Measurements from ENCODE around the gene KIF5B. TPM values are rescaled to one million over a fixed set of nuclear protein-coding genes. Genes with fewer than 3 reads are reported as not detected.

The KIF5B gene
- total and polyA plus RNA-seq, 10 of the 15 experiments (the other 5 are each of a cell fraction or from before 2014, with no cell fraction given) = 14.7 to 47.4 (median 33.1) TPM

GRCh38 chr10:32017044-32017443 is 39.2 kb downstream of the KIF5B start (continued):
- TF ChIP-seq MEF2B (IDR thresholded peaks at IDR 0.05; ENCODE audit: partially characterized antibody, poor library complexity, severe bottlenecking) = no peak
- no peak for TF ChIP-seq RB1 (IDR thresholded peaks at IDR 0.05; ENCODE audit: borderline replicate concordance)
- no peak for TF ChIP-seq FOXK2 (IDR thresholded peaks at IDR 0.05)
- no peak for TF ChIP-seq LARP7 (IDR thresholded peaks at IDR 0.05)
- no peak for TF ChIP-seq REST (IDR thresholded peaks at IDR 0.05; ENCODE audit: low read depth, low read length)
- no peak for TF ChIP-seq MLLT1 (IDR thresholded peaks at IDR 0.05)
- TF ChIP-seq SREBF1 (IDR thresholded peaks at IDR 0.05; ENCODE audit: low read length) = no peak
- no peak for TF ChIP-seq TAF1 (IDR thresholded peaks at IDR 0.05; ENCODE audit: borderline replicate concordance, low read depth, low read length)

GRCh38 chr10:32015386-32015785 is 40.8 kb downstream of the KIF5B start:
- POLR2A ChIA-PET = no interaction called here
- Histone ChIP-seq H3K27ac (ENCODE audit: control insufficient read depth, insufficient read depth) (no peak overlapping the region), H3K4me3 (no peak overlapping the region), H3K9me3 (replicated peaks; ENCODE audit: control insufficient read depth, insufficient read depth, low read length) (no peaks in the 10 kb centered on the region), H3K27me3 (replicated peaks in 1 of 2; ENCODE audit: control insufficient read depth in 2 of 2, insufficient read depth in 2 of 2, low read length in 1 of 2) (no peaks in the 10 kb centered on the region), H3K36me3 (ENCODE audit: control insufficient read depth in 2 of 2, insufficient read depth in 2 of 2, low read length in 1 of 2) (peaks cover 4 to 38% of the 10 kb centered on the region in 2 experiments), H3K4me1 (ENCODE audit: control insufficient read depth, insufficient read depth, low read length) (no peaks in the 10 kb centered on the region), H3K79me2 (ENCODE audit: control insufficient read depth, insufficient read depth, low read length) (no peaks in the 10 kb centered on the region), H3K4me2 (ENCODE audit: control insufficient read depth, insufficient read depth) (no peak overlapping the region), H2AFZ (ENCODE audit: control insufficient read depth, low read depth, low read length) (no peak overlapping the region), H3K9ac (ENCODE audit: control insufficient read depth, insufficient read depth, low read length) (no peak overlapping the region), H4K20me1 (ENCODE audit: control insufficient read depth, insufficient read depth) (no peaks in the 10 kb centered on the region)
- RAD21 ChIA-PET (ENCODE audit: unreplicated experiment) = no interaction called here
- intact Hi-C loops (cut with micrococcal nuclease; ENCODE audit: unreplicated experiment) = no loop called here
- 98% methylated on average over 5 of the region's 5 CpGs for WGBS (ENCODE audit: insufficient coverage, insufficient replicate concordance, low lambda C conversion rate, missing lambda C conversion rate)
- in situ Hi-C loops (cut with MboI) = no loop called here
- BruUV-seq (replicated peaks) = no TSS peak
- DNase-seq (ENCODE audit: low read depth, low spot score) (no peak), FAIRE-seq (peak; percentile 7), ATAC-seq (no peak)
- CTCF ChIA-PET = interaction anchor here (1.1 to 2.1 kb wide), 2 partner anchors 18 to 153 kb away, joined by 4 to 6 read pairs; no protein-coding TSS in a partner anchor
- SMC1A ChIA-PET (ENCODE audit: uncharacterized antibody, unreplicated experiment) = interaction anchor here (1.1 to 1.7 kb wide), 3 partner anchors 8 to 38 kb away, joined by 3 to 5 read pairs (median 4); no protein-coding TSS in a partner anchor
- TF ChIP-seq RB1 (IDR thresholded peaks at IDR 0.05; ENCODE audit: borderline replicate concordance) = no peak
- TF ChIP-seq NR2C2 (IDR thresholded peaks at IDR 0.05; ENCODE audit: borderline replicate concordance, control insufficient read depth, insufficient read length, low read depth) = no peak
- TF ChIP-seq CBFB (IDR thresholded peaks at IDR 0.05; ENCODE audit: low read depth) = no peak
- TF ChIP-seq RCOR1 (conservative IDR thresholded peaks at IDR 0.05; ENCODE audit: low read depth, low read length) = no peak
- no peak for TF ChIP-seq CREM (IDR thresholded peaks at IDR 0.05; ENCODE audit: low read depth)
- no peak for TF ChIP-seq ZNF274 (IDR thresholded peaks at IDR 0.05; ENCODE audit: insufficient read depth, insufficient read length)
- no peak for TF ChIP-seq ZBED1 (IDR thresholded peaks at IDR 0.05; ENCODE audit: borderline replicate concordance)
- no peak for TF ChIP-seq RAD21 (IDR thresholded peaks at IDR 0.05; ENCODE audit: insufficient read depth, low read depth, low read length)
- no peak for TF ChIP-seq ZNF384 (IDR thresholded peaks at IDR 0.05; ENCODE audit: borderline replicate concordance, low read depth, low read length)
- TF ChIP-seq TCF7 (IDR thresholded peaks at IDR 0.05; ENCODE audit: borderline replicate concordance) = no peak
- TF ChIP-seq SREBF2 (IDR thresholded peaks at IDR 0.05; ENCODE audit: low read length) = no peak
- no peak for TF ChIP-seq ESRRA (IDR thresholded peaks at IDR 0.05; ENCODE audit: low read length)
- TF ChIP-seq SRF (IDR thresholded peaks at IDR 0.05; ENCODE audit: low read depth in 2 of 2, low read length in 2 of 2) = no peak
- TF ChIP-seq YBX1 (IDR thresholded peaks at IDR 0.05) = no peak

Measured in GM12878 (cell line).